H9 (cell line): ENCODE results near the gene DHRS4L2. TPM values are rescaled to one million over a fixed set of nuclear protein-coding genes. Genes with fewer than 3 reads are reported as not detected.
A peak's percentile ranks its signal among the peaks of the same experiment; 100 is the strongest.

Source experiments
- DNase-seq: peaks from one replicate; pipeline ENCODE4 v3.0.0-alpha.2; 2017
- H2AFZ ChIP-seq: one replicate; pipeline ENCODE4 v1.6.1; 2013; ENCODE audit warnings: mild to moderate bottlenecking, low read length, control low read depth, moderate library complexity
- H2AK5ac ChIP-seq: 2 replicates; pipeline ENCODE4 v1.6.1; 2013; ENCODE audit warnings: low read length, control low read depth, mixed read lengths; ENCODE audit not compliant: insufficient read length
- H2BK120ac ChIP-seq: one replicate; pipeline ENCODE4 v1.6.1; 2013; ENCODE audit warnings: low read depth, mild to moderate bottlenecking, low read length, control low read depth, inconsistent platforms; ENCODE audit not compliant: poor library complexity, severe bottlenecking
- H2BK12ac ChIP-seq: 2 replicates; pipeline ENCODE4 v1.6.1; 2013; ENCODE audit warnings: low read length, control low read depth, mixed read lengths, low read depth; ENCODE audit not compliant: insufficient read length
- H2BK15ac ChIP-seq: 2 replicates; pipeline ENCODE4 v1.6.1; 2013; ENCODE audit warnings: low read depth, low read length, control low read depth
- H2BK20ac ChIP-seq: one replicate; pipeline ENCODE4 v1.6.1; 2013; ENCODE audit warnings: low read depth, mild to moderate bottlenecking, low read length, control low read depth, inconsistent platforms; ENCODE audit not compliant: poor library complexity, severe bottlenecking
- H2BK5ac ChIP-seq: 2 replicates; pipeline ENCODE4 v1.6.1; 2013; ENCODE audit warnings: low read length, control low read depth, mixed read lengths; ENCODE audit not compliant: insufficient read length
- H3K14ac ChIP-seq: 2 replicates; pipeline ENCODE4 v1.6.1; 2013; ENCODE audit warnings: low read length, control low read depth; ENCODE audit not compliant: insufficient read depth
- H3K18ac ChIP-seq: 2 replicates; pipeline ENCODE4 v1.6.1; 2013; ENCODE audit warnings: low read depth, mild to moderate bottlenecking, mixed read lengths, low read length, control low read depth; ENCODE audit not compliant: insufficient read length
- H3K23ac ChIP-seq: 2 replicates; pipeline ENCODE4 v1.6.1; 2013; ENCODE audit warnings: low read length, control low read depth, mixed read lengths, low read depth; ENCODE audit not compliant: insufficient read length
- H3K23me2 ChIP-seq: 2 replicates; pipeline ENCODE4 v1.6.1; 2013; ENCODE audit warnings: low read depth, mild to moderate bottlenecking, mixed read lengths, low read length, control low read depth; ENCODE audit not compliant: insufficient read length, poor library complexity, severe bottlenecking
- H3K27ac ChIP-seq: 2 replicates; pipeline ENCODE4 v1.5.1; 2013; ENCODE audit warnings: low read length, control low read depth, mixed read lengths, low read depth; ENCODE audit not compliant: insufficient read length
- H3K27me3 ChIP-seq: 2 replicates; pipeline ENCODE4 v1.6.1; 2013; ENCODE audit warnings: low read length, control low read depth, inconsistent platforms; ENCODE audit not compliant: insufficient read depth
- H3K4ac ChIP-seq: 2 replicates; pipeline ENCODE4 v1.6.1; 2013; ENCODE audit warnings: low read depth, mild to moderate bottlenecking, control low read depth, inconsistent platforms, low read length, moderate library complexity
- H3K4me1 ChIP-seq: 2 replicates; pipeline ENCODE4 v1.6.1; 2013; ENCODE audit warnings: low read length, control low read depth, inconsistent platforms; ENCODE audit not compliant: insufficient read depth
- H3K4me2 ChIP-seq: 2 replicates; pipeline ENCODE4 v1.6.1; 2013; ENCODE audit warnings: low read length, control low read depth, mixed read lengths; ENCODE audit not compliant: insufficient read length, insufficient read depth
- H3K56ac ChIP-seq: 2 replicates; pipeline ENCODE4 v1.6.1; 2013; ENCODE audit warnings: low read depth, mild to moderate bottlenecking, mixed read lengths, low read length, control low read depth; ENCODE audit not compliant: insufficient read length
- H3K79me1 ChIP-seq: 2 replicates; pipeline ENCODE4 v1.6.1; 2013; ENCODE audit warnings: low read depth, mild to moderate bottlenecking, moderate library complexity, low read length, control low read depth, inconsistent platforms; ENCODE audit not compliant: insufficient read depth, poor library complexity, severe bottlenecking
- H3K79me2 ChIP-seq: 2 replicates; pipeline ENCODE4 v1.6.1; 2013; ENCODE audit warnings: low read length, control low read depth, inconsistent platforms; ENCODE audit not compliant: insufficient read depth
- H3K9ac ChIP-seq: 2 replicates; pipeline ENCODE4 v1.6.1; 2013; ENCODE audit warnings: low read length, control low read depth, mixed read lengths; ENCODE audit not compliant: insufficient read length; ENCODE audit errors: extremely low read depth
- H3K9me3 ChIP-seq: one replicate; pipeline ENCODE4 v1.6.1; 2013; ENCODE audit warnings: low read depth, low read length, inconsistent platforms; ENCODE audit not compliant: control insufficient read depth
- H3T11ph ChIP-seq: one replicate; pipeline ENCODE4 v1.6.1; 2013; ENCODE audit warnings: mild to moderate bottlenecking, low read length, control low read depth, inconsistent platforms
- H4K20me1 ChIP-seq: one replicate; pipeline ENCODE4 v1.6.1; 2013; ENCODE audit not compliant: control insufficient read depth, insufficient read length, insufficient read depth
- H4K5ac ChIP-seq: 2 replicates; pipeline ENCODE4 v1.6.1; 2013; ENCODE audit warnings: low read depth, mild to moderate bottlenecking, mixed read lengths, low read length, control low read depth; ENCODE audit not compliant: insufficient read length
- H4K8ac ChIP-seq: replicated peaks from 2 replicates; pipeline ENCODE4 v1.6.1; 2013; ENCODE audit warnings: low read length, control low read depth, mixed read lengths, low read depth; ENCODE audit not compliant: insufficient read length
- H4K91ac ChIP-seq: 2 replicates; pipeline ENCODE4 v1.6.1; 2013; ENCODE audit warnings: low read depth, mild to moderate bottlenecking, moderate library complexity, mixed read lengths, low read length, control low read depth; ENCODE audit not compliant: insufficient read length
- H3K27ac Mint-ChIP-seq, 3 experiments: 2 replicates in 2 of 3; 3 replicates in 1 of 3; pipeline ENCODE4 v1.8.0; 2020 to 2021; ENCODE audit warnings: mixed read lengths in 3 of 3, mild to moderate bottlenecking in 1 of 3, moderate library complexity in 1 of 3
- H3K27me3 Mint-ChIP-seq: 2 replicates; pipeline ENCODE4 v1.8.0; 2021; ENCODE audit warnings: low read depth, mild to moderate bottlenecking, moderate library complexity, mixed read lengths
- H3K36me3 Mint-ChIP-seq, 3 experiments: 2 replicates in 2 of 3; 3 replicates in 1 of 3; pipeline ENCODE4 v1.8.0; 2020 to 2021; ENCODE audit warnings: low read depth in 3 of 3, mixed read lengths in 3 of 3; ENCODE audit not compliant: insufficient read depth in 1 of 3
- H3K4me1 Mint-ChIP-seq, 2 experiments: 2 replicates each; pipeline ENCODE4 v1.8.0; 2020; ENCODE audit warnings: mixed read lengths in 2 of 2
- H3K4me3 Mint-ChIP-seq, 2 experiments: 2 replicates in 1 of 2; 3 replicates in 1 of 2; pipeline ENCODE4 v1.8.0; 2020 to 2021; ENCODE audit warnings: mild to moderate bottlenecking in 2 of 2, mixed read lengths in 2 of 2, moderate library complexity in 1 of 2
- H3K9me3 Mint-ChIP-seq, 2 experiments: 2 replicates in 1 of 2; 3 replicates in 1 of 2; pipeline ENCODE4 v1.8.0; 2020; ENCODE audit warnings: mild to moderate bottlenecking in 2 of 2, mixed read lengths in 2 of 2, moderate library complexity in 1 of 2
- CTCF ChIP-seq: fragments of 200-600 bp; sonication (generic); conservative IDR thresholded peaks from 3 replicates; pipeline ENCODE4 v1.8.0; 2021; ENCODE audit warnings: antibody characterized with exemption, mild to moderate bottlenecking
- WGBS: extraction: QIAGEN DNeasy Blood & Tissue Kit; methylation state at CpG from one replicate; pipeline ENCODE4 v1.1.7; 2013; ENCODE audit warnings: missing lambda C conversion rate, low lambda C conversion rate, mixed read lengths; ENCODE audit not compliant: insufficient read length; ENCODE audit errors: extremely low coverage; 5-methylcytosine and 5-hydroxymethylcytosine counted together
- total RNA-seq: library from RNA; stranded (reverse); gene quantifications from 2 replicates; pipeline ENCODE4 v1.2.1, GENCODE V29; 2021

DHRS4L2 gene
- total RNA-seq, 1 experiment from 2014 or later = 10.2 TPM

GRCh38 chr14:24051789-24052655, 63.3 kb downstream of the DHRS4L2 start, which contains the start of gene CARMIL3:
CARMIL3 (plus strand) TSS chr14:24052009; CDS start chr14:24052154, 145 bp downstream.
- Histone ChIP-seq H3K18ac (no peak within 1 kb of the TSS), H3K14ac (peak within 1 kb of the TSS; percentile 67; the same call in 1 of the 2 replicates), H4K91ac (no peak within 1 kb of the TSS), H3K4me1 (no peaks in the 10 kb centered on the region), H3K79me2 (no peaks in the 10 kb centered on the region), H2BK5ac (no peak within 1 kb of the TSS), H3K9ac (peak within 1 kb of the TSS; percentile 34), H2AK5ac (no peak within 1 kb of the TSS), H3K23ac (no peak within 1 kb of the TSS), H2BK120ac (no peak within 1 kb of the TSS), H2BK12ac (no peak within 1 kb of the TSS), H4K5ac (no peak within 1 kb of the TSS), H3K4me2 (peak within 1 kb of the TSS; percentile 76), H2BK20ac (no peak within 1 kb of the TSS), H4K20me1 (no peaks in the 10 kb centered on the region), H3T11ph (no peak within 1 kb of the TSS), H3K79me1 (no peaks in the 10 kb centered on the region), H3K27ac (no peak within 1 kb of the TSS), H2BK15ac (no peak within 1 kb of the TSS; the same call in 1 of the 2 replicates), H3K56ac (no peak within 1 kb of the TSS), H3K4ac (no peak within 1 kb of the TSS), H3K27me3 (no peaks in the 10 kb centered on the region), H4K8ac (no peak within 1 kb of the TSS), H2AFZ (no peak within 1 kb of the TSS), H3K23me2 (peaks cover 8% of the 10 kb centered on the region), H3K9me3 (no peaks in the 10 kb centered on the region)
- H3K4me3 Mint-ChIP-seq = peak within 1 kb of the TSS; percentile 73 to 82
- peaks cover 0 to 6% (median 3%) of the 10 kb centered on the region in 3 experiments; a peak in 5 of 7 replicates for H3K36me3 Mint-ChIP-seq
- H3K27ac Mint-ChIP-seq = peak within 1 kb of the TSS; percentile 24 to 85 (median 79); a peak in 4 of 7 replicates
- TF ChIP-seq CTCF = no peak
- DNase-seq = peak; percentile 78
- WGBS = no CpG with 5 or more reads among the region's 92 CpGs
- H3K4me1 Mint-ChIP-seq = peaks cover 15 to 20% of the 10 kb centered on the region in 2 experiments
- no peaks in the 10 kb centered on the region; a peak in 1 of 5 replicates for H3K9me3 Mint-ChIP-seq
- H3K27me3 Mint-ChIP-seq = peaks cover 8% of the 10 kb centered on the region
